ENCODE results near the gene FRMD4B.

- TF ChIP-seq CTCF (IDR thresholded peaks at IDR 0.05) (no peak), POLR2AphosphoS5 (IDR thresholded peaks at IDR 0.05) (no peak), POLR2A (IDR thresholded peaks at IDR 0.05) (no peak), EP300 (IDR thresholded peaks at IDR 0.05; ENCODE audit: low read depth) (no peak)
Measured at GRCh38 chr3:69408542-69408941, 22.7 kb upstream of the FRMD4B start.

All from transverse colon (tissue), 4 donors.